Measurements from ENCODE around the gene MAOA.

MAOA gene

DNA sequence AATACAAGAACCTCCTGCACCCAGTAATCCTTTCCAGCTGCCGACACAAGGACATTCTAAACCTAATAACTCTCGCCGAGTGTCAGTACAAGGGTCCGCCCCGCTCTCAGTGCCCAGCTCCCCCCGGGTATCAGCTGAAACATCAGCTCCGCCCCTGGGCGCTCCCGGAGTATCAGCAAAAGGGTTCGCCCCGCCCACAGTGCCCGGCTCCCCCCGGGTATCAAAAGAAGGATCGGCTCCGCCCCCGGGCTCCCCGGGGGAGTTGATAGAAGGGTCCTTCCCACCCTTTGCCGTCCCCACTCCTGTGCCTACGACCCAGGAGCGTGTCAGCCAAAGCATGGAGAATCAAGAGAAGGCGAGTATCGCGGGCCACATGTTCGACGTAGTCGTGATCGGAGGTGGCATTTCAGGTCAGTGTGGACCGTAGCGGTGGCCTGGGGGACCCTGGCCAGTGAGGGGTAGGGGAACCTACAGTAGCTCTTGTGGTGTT lies at the start of gene MAOA:
TSS of gene MAOA (plus strand) at position 295 of the 490 bp plus-strand sequence. CDS start at position 338, 43 bp downstream.
- peak; percentile 71 for TF ChIP-seq GATA2 (IDR thresholded peaks at IDR 0.05; ENCODE audit: low read depth, low read length)
- TF ChIP-seq GATA3 (IDR thresholded peaks at IDR 0.05; ENCODE audit: low read depth, low read length) = no peak

GRCh38 chrX:43612400-43612799 lies 43.7 kb upstream of the MAOA start:
- TF ChIP-seq GATA3 (IDR thresholded peaks at IDR 0.05; ENCODE audit: low read depth, low read length) (no peak), GATA2 (IDR thresholded peaks at IDR 0.05; ENCODE audit: low read depth, low read length) (no peak)

DNA sequence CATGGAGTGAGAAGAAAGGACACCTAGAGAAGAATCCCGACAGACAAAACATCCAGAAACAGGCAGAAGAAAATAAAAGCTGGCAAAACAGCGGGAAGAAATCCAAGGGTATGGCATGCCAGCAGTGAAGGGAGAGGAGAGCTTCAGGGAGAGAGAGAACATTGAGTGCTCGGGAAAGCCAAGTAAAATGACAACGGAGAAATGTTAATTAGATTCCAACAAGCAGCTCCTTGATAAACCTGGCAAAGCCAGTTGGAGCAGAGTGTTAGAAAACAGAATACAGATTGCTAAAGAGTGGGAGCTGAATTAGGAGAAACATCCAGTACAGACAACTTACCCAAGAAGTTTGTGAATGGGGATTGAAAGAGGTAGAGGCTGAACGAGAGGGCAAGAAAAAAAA lies 40.4 kb upstream of the MAOA start:
- TF ChIP-seq GATA3 (IDR thresholded peaks at IDR 0.05; ENCODE audit: low read depth, low read length) (no peak), GATA2 (IDR thresholded peaks at IDR 0.05; ENCODE audit: low read depth, low read length) (no peak)

- TF ChIP-seq GATA2 (IDR thresholded peaks at IDR 0.05; ENCODE audit: low read depth, low read length) (no peak), GATA3 (IDR thresholded peaks at IDR 0.05; ENCODE audit: low read depth, low read length) (no peak)
Observed at GRCh38 chrX:43618366-43619205, 37.5 kb upstream of the MAOA start.

DNA sequence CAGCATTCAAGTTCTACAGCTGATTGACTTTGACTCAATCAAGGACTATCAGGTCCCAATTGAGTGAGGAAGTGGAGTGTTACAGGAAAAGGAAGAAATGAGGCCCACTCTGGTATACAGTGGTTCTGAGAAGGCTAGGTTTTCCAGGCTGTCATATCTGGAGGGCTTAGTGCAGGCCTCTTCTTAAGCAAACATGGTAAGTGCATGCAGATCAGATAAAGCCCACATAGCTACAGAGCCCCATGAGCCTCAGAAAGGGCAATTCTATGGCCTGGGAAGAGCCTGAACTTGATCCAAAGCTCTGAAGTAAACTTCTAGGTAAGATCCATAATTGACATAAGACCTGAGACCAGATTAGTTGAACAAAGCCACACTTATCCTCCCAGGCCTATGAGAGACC lies 29.0 kb upstream of the MAOA start:
- no peak for TF ChIP-seq GATA3 (IDR thresholded peaks at IDR 0.05; ENCODE audit: low read depth, low read length)
- no peak for TF ChIP-seq GATA2 (IDR thresholded peaks at IDR 0.05; ENCODE audit: low read depth, low read length)

GRCh38 chrX:43627669-43628068 lies 28.4 kb upstream of the MAOA start:
- TF ChIP-seq GATA2 (IDR thresholded peaks at IDR 0.05; ENCODE audit: low read depth, low read length) = no peak
- no peak for TF ChIP-seq GATA3 (IDR thresholded peaks at IDR 0.05; ENCODE audit: low read depth, low read length)

- TF ChIP-seq GATA3 (IDR thresholded peaks at IDR 0.05; ENCODE audit: low read depth, low read length) (no peak), GATA2 (IDR thresholded peaks at IDR 0.05; ENCODE audit: low read depth, low read length) (no peak)
Observed at GRCh38 chrX:43629229-43629628, 26.9 kb upstream of the MAOA start.

- TF ChIP-seq GATA3 (IDR thresholded peaks at IDR 0.05; ENCODE audit: low read depth, low read length) = no peak
- no peak for TF ChIP-seq GATA2 (IDR thresholded peaks at IDR 0.05; ENCODE audit: low read depth, low read length)
Observed at GRCh38 chrX:43631841-43632240, 24.3 kb upstream of the MAOA start.

DNA sequence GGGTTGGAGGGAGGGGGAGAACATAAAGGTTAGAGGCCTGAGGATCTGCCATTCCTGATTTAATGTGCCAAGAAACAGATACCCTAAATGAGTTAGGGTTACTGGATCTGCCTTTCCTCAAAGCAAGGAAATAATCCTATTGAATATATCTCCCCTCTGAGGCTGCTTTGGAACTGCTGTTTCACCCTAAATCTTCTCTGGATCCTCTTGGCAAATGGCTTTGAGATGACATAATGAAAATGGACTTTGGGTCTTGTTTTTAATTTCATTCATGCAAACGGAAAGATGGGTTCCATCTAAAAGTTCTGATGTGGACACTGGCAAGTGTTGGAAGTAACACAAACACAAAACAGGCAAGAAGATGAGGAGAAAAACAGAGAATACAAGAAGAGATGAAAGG lies 23.0 kb upstream of the MAOA start:
- TF ChIP-seq GATA2 (IDR thresholded peaks at IDR 0.05; ENCODE audit: low read depth, low read length) (no peak), GATA3 (IDR thresholded peaks at IDR 0.05; ENCODE audit: low read depth, low read length) (no peak)

GRCh38 chrX:43633757-43634156 lies 22.3 kb upstream of the MAOA start:
- TF ChIP-seq GATA2 (IDR thresholded peaks at IDR 0.05; ENCODE audit: low read depth, low read length) (no peak), GATA3 (IDR thresholded peaks at IDR 0.05; ENCODE audit: low read depth, low read length) (no peak)

GRCh38 chrX:43640482-43640881 lies 15.6 kb upstream of the MAOA start:
- TF ChIP-seq GATA3 (IDR thresholded peaks at IDR 0.05; ENCODE audit: low read depth, low read length) = no peak
- TF ChIP-seq GATA2 (IDR thresholded peaks at IDR 0.05; ENCODE audit: low read depth, low read length) = no peak

- TF ChIP-seq GATA3 (IDR thresholded peaks at IDR 0.05; ENCODE audit: low read depth, low read length) (no peak), GATA2 (IDR thresholded peaks at IDR 0.05; ENCODE audit: low read depth, low read length) (no peak)
Observed at GRCh38 chrX:43641691-43642090, 14.4 kb upstream of the MAOA start.

- TF ChIP-seq GATA3 (IDR thresholded peaks at IDR 0.05; ENCODE audit: low read depth, low read length) = no peak
- TF ChIP-seq GATA2 (IDR thresholded peaks at IDR 0.05; ENCODE audit: low read depth, low read length) = no peak
Observed at GRCh38 chrX:43643201-43643600, 12.9 kb upstream of the MAOA start.

- TF ChIP-seq GATA2 (IDR thresholded peaks at IDR 0.05; ENCODE audit: low read depth, low read length) (no peak), GATA3 (IDR thresholded peaks at IDR 0.05; ENCODE audit: low read depth, low read length) (no peak)
Observed at GRCh38 chrX:43643662-43644061, 12.4 kb upstream of the MAOA start.

DNA sequence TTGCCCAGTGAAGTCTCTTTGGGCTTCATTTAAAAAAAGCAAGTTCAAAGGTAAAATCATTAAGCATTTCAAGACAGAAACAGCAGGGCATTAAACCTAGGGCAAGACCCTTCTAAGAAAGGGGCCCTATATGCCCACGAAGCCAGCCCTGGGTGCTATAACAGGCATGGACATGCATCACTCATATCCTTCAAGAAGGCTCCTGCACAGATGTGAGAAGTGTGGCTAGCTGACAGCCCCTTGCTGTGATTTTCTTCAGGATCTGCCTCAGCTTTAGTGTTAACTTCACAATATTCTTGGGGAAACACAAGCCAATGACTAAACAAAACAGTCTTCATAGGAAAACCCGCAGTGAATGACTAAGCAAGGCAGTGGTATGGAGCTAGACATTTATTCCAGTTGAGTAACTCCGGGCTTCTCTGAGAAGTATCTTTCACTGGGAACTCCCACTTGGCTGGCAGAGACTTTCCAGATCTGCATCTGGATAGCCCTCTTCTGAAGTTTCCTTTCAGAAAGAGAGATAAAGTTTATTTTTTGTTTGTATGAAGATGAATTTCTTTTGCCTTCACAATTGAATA lies 11.9 kb upstream of the MAOA start:
- TF ChIP-seq GATA2 (IDR thresholded peaks at IDR 0.05; ENCODE audit: low read depth, low read length) (no peak), GATA3 (IDR thresholded peaks at IDR 0.05; ENCODE audit: low read depth, low read length) (no peak)

Measured in SH-SY5Y (cell line).